GM12873 (cell line): Measurements from ENCODE around the gene SELPLG.

Source experiments
- CTCF ChIP-seq: IDR thresholded peaks from 2 replicates; pipeline ENCODE4 v1.5.1; 2012; ENCODE audit warnings: low read depth, mild to moderate bottlenecking, moderate library complexity, low read length, control low read depth; ENCODE audit not compliant: insufficient read depth; ENCODE audit errors: missing control alignments

The SELPLG gene

DNA sequence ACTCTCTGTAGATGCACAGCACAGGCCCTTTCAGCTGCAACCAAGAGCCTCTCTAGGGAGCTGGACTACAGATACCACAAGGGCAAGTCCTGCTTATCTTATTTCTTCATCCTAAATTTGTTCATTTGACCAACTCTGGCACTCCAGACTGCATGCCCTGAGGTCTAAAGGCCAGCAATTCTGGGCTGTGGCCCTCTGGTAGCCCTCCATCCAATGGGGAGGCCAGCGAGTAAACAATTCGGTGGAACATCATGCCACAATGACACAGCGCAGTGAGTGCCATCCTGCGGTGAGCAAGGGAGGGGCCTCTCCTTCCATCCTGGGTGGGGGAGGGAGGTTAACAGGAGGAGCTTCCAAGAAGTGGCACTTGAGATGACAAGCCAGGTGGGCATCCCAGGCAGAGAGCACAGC lies 652 bp upstream of the SELPLG start:
- no peak for TF ChIP-seq CTCF

- no peak for TF ChIP-seq CTCF
These were observed 587 bp downstream of the SELPLG start for GRCh38 chr12:108633081-108633533.

DNA sequence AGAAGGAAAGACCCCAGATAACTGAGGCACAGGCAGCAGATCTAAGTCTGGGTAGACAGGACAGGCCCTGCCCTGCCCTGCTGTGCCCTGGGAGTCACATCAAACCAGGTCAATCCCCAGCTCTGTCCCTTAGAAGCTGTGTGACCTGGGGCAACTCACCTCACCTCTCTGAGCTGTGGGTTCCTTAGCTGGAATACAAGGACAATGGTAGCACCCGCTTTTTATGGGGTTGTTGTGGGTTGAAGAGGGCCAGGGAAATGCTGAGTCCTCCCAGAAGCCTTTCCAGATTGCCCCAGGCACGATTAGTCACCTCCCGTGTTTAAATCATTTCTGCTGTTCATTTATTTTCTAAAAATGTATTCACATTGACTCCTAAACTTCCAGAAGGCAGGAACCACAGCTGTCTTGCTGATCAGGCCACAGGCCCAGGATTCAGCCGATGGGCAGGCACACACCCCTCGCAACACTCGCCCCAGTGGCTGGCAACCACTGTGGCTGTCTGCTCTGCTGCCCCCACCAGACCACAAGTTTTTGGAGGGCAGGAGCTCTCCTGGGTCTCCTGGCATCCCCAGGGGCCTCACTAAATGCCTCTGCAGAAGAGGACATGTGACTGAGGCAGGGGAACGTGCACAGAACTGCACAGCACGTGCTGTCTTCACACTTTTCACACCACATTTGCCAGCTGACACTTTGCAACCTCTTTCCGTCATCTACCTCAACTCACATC lies 3.0 kb downstream of the SELPLG start:
- no peak for TF ChIP-seq CTCF

DNA sequence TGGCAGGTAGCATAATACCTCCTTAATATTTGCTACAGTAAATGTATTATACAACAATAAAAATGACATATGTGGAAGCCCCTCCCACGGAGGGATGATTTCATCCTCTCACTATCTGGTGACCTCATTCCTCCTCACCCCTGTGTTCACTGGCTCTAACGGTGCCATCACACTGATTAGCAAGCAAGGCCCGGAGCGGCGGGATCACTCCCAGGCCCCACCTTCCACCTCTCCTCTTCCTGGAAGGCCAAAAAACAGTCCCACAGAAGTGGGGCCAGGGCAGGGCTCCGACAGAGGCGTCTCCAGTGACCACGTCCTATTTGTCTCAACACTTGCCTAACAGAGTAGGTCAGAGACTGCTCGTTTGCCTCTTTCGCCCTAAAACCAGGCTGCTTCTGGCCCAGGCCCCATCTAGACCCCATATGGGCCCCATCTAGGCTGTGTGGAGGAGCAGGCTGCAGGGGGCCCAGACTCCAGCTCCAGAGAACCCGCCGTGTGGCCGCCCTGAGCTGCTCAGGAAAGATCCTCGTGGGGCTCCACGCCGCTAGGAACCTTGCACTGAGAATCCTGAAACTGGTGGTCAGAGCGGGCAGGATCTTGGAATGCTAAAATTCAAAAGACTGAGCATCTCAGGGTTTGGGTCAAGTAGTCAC lies 3.7 kb downstream of the SELPLG start:
- no peak for TF ChIP-seq CTCF

GRCh38 chr12:108629151-108629550 lies 4.5 kb downstream of the SELPLG start:
- no peak for TF ChIP-seq CTCF

DNA sequence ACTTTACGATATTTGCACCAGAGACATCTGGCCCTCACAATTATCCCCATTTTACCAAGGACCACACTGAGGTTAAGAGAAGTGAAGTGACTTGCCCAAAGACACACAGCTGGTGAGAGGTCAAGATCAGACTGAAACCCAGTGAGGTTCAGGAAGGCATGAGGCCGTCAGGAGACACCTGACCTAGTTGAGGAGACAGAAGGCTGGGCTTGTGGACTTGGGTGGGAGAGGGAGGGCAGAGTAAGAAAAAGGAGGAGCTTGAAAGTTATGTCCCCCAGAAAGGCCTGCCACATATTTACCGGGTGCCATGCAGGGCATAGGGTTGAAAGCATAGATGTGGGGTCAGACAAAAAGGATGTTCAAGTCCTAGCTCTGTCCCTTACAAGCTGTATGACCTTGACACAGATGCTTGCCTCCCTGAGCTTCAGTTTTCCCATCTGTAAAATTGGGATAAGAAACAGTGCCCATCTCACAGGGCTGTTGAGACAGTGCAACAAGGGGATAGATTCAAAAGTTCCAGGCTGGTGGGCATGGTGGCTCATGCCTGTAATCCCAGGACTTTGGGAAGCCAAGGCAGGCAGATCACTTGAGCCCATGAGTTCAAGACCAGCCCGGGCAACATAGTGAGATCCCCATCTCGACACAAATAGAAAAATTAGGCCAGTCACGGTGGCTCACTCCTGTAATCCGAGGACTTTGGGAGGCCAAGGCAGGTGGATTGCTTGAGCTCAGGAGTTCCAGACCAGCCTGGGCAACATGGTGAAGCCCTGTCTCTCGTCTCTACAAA lies 6.4 kb downstream of the SELPLG start:
- no peak for TF ChIP-seq CTCF

- TF ChIP-seq CTCF: no peak
These were observed 8.5 kb downstream of the SELPLG start for GRCh38 chr12:108625228-108625627.
